AG09319 (cell line): ENCODE measurements around the gene EAF2.

ENCODE experiments used
- DNase-seq: peaks from one replicate; pipeline ENCODE4 v3.0.0-alpha.2; 2010; ENCODE audit warnings: low read depth; ENCODE audit errors: extremely low read depth
- CTCF ChIP-seq: IDR thresholded peaks from 2 replicates; pipeline ENCODE4 v1.5.1; 2011; ENCODE audit warnings: low read depth, mild to moderate bottlenecking, inconsistent platforms, low read length, moderate library complexity

Gene EAF2

GRCh38 chr3:121914081-121914998 lies 79.3 kb downstream of the EAF2 start:
- TF ChIP-seq CTCF, result no peak

GRCh38 chr3:121916189-121916588 lies 81.2 kb downstream of the EAF2 start:
- no peak for TF ChIP-seq CTCF
- no peak for DNase-seq

More at GRCh38 chr3:121914081-121914998, 79.3 kb downstream of the EAF2 start:
- DNase-seq, result no peak

DNA sequence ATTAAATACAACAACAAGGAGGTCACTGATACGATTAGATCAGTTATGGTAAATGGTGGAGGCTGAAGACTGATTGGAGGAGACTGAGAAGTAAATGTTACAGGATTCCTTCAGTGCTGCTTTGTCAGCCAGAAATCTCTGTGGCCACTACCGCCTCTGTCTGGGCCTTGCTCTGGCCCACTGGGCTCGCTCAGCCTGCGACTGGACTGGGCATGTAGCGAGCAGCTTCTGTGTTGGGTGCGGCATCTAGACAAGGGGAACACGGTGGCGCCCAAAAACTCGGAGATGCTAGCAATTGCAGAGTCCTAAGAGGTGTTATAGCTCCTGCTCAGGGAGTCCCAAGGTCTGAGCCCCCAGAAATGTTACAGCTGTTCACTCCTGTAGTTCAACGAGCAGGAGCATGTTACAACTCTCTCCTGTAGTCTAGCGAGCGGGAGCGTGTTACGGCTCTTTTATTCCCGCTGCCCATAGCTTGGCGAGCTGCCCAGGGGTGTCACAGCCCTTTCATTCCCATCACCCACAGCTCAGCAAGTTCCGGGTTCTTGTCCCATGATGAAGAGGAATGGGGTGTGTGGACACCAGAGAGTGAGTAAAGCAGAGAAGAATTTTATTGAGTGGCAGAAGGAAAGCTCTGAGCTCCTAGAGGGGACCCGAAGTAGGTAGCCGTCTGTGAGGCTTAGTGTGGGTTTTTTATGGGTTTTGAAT lies 83.9 kb downstream of the EAF2 start:
- TF ChIP-seq CTCF, result no peak
- no peak for DNase-seq

- TF ChIP-seq CTCF, result no peak
- DNase-seq, result no peak
Measured at GRCh38 chr3:121924734-121925133, 89.7 kb downstream of the EAF2 start.

- TF ChIP-seq CTCF, result no peak
Measured at GRCh38 chr3:121926380-121926779, 91.4 kb downstream of the EAF2 start.

More at GRCh38 chr3:121926380-121926779, 91.4 kb downstream of the EAF2 start:
- DNase-seq, result no peak
